Stimulated activated CD8-positive, alpha-beta memory T cell treated with anti-CD3 and anti-CD28 coated beads, Interleukin-15, amount 100 ng/mL, for 24 hours (primary cell): Measurements from ENCODE around the gene ZNF385B.
"Not testable (repeated sequence)": the region's sequence is repeated elsewhere in the genome, so short reads cannot be mapped to it uniquely, and the experiment has no call there.

Experiments used
- DNase-seq: peaks from one replicate; pipeline ENCODE4 v3.0.0-alpha.2; 2020; ENCODE audit warnings: low read depth

Gene ZNF385B

DNA sequence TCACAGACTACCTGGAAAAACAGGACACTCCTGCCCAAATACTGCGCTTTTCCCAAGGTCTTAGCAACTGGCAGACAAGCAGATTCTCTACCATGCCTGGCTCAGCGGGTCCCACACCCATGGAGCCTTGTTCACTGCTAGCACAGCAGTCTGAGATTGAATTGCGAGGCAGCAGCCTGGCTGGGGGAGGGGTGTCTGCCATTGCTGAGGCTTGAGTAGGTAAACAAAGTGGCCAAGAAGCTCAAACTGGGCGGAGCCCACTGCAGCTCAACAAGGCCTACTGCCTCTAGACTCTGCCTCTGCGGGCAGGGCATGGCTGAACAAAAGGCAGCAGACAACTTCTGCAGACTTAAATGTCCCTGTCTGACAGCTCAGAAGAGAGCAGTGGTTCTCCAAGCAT lies 231.6 kb downstream of the ZNF385B start:
- not testable (repeated sequence) for DNase-seq

DNA sequence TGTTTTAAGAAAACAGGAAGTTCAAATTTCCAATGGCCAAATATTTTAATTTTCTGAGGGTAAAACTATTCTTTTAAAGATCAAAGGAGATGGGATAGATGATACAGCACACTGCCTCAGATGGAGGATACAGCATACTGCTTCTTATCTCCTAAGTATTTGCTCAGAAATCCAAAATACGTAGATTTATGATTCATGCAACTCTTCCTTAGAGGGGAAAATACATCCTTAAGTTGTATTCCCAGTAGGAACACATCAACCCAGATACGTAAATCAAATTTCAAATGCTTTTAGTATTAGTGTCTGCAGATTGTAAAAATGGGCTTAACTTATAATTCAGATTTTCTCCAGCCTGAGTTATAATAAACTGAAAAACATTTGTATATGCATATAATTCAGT lies 235.2 kb downstream of the ZNF385B start:
- no peak for DNase-seq

GRCh38 chr2:179622635-179623300 lies 238.6 kb downstream of the ZNF385B start:
- no peak for DNase-seq

GRCh38 chr2:179622112-179622511 lies 239.3 kb downstream of the ZNF385B start:
- no peak for DNase-seq

DNA sequence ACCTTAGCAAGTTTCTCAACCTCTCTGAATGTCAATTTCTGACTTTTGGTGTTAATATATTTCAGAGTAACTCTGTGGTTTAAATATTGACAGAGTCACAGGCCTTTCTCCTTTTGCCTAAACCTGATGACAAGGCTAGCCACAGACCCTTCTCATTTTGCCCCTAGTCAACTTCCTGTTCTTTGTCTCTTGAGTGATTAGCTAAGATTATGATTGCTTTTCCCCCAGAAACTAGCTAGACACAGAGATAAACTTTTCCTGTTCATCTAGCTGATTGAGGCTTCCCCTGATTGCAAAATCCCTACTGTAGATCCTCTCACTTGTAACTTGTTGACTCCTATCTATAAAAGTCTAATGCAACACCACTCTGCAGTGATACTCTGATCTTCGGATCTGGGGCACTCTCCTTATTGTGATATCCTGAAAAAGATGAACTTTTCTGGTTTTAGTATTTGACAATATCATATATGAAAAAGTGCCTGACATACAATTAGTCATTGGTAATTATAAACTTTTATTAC lies 241.4 kb downstream of the ZNF385B start:
- DNase-seq = no peak

DNA sequence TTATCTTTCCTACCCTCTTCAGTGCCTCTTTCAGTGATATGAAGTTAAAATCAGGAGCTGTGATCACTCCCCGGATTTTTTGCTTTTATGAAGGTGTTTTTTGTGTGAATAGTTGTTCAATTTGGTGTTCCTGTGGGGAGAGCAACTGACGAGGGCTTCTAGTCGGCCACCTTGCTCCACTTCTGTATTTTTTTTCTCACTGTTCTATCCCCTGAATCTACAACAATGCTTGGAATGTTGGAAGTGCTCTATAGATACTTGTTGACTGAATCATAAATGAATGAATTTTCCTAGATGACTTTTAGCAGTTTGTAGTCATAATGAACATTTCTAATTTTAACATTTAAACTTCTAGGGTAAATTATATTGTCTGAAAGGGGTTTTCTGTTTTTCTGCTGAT lies 247.3 kb downstream of the ZNF385B start:
- no peak for DNase-seq

- DNase-seq = no peak
Observed at GRCh38 chr2:179613701-179614100, 247.7 kb downstream of the ZNF385B start.

DNA sequence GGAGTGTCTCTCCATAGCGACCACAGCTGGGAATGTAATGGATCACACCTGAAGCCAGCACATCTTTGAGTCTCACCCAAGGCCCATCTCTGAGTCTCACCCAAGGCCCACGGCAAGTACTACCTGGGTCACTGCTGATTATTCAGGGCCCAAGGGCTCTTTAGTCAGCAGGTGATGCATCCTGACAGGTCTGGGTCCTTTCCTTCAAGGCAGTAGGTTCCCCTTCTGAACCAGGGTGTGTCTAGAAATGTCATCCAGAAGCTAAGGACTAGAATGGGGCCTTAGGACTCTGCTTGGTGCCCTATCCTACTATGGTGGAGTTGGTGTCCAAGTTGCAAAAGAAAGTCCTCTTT lies 248.1 kb downstream of the ZNF385B start:
- no peak for DNase-seq

GRCh38 chr2:179612591-179613298 lies 248.7 kb downstream of the ZNF385B start:
- DNase-seq = no peak

DNA sequence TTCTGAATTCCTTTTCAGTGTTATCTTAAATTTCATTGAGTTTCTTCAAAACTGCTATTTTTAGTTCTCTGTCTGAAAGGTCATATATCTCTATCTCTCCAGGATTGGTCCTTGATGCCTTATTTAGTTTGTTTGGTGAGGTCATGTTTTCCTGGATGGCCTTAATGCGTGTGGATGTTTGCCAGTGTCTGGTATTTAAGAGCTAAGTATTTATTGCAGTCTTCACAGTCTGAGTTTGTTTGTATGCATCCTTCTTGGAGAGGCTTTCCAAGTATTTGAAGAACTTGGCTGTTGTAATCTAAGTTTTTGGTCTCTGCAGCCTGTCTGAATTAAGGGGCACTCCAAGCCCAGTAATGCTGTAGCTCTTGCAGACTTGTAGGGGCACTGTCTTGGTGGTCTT lies 249.3 kb downstream of the ZNF385B start:
- DNase-seq = no peak

DNA sequence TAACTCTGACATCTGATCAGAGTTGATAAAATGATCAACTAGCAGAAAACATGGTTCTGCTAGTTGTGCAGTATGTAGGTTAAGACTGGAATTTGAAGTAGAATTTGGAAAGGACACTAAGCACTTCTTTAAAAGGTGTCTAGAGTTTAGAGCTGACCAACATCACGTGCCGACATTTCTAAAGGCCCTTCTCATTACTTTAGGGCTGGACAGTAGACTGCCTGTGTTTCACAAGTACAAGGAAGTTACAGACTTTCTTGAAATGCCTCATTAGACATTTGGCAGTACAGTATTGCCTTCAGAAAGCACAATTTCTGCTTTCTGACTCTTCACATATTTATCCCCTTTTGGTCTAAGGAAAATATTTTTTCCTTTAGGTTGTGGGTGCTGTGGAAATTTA lies 255.3 kb downstream of the ZNF385B start:
- DNase-seq = no peak

DNA sequence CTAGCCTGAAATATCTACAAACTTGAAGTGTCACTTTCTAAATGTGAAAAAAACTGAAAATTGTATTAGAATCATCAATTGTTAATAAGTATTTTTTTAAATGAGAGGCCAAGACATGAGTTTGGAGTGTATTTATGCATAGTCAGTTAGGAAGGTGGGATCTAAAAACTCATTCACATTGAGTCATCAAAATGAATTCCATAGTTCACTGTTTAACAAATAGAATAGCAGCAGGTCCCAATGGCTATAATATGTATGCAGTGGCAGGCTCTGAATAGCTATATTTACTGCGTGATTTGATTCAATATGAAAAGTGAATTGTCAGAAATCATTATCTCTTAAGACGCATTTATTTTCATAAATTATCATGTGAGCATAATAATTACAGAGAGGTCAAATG lies 256.1 kb downstream of the ZNF385B start:
- DNase-seq = no peak

DNA sequence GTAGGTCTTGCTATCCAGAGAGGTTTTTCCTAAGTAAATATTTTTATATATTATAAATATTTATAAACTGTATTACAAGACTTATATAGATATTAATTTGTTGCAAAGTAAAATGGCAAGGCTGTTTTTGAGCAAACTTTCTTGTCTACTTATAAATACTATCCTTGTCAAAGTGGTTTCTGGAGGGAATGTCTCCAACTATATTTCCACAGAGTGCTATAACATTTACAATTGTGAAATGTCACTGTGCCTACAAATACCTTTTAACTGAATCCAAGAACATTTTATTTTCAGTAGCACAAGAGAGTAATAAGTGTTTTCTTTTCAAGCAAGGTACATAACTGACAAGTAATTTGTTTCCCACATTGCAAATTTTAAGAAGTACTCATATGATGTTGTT lies 256.8 kb downstream of the ZNF385B start:
- DNase-seq = no peak

DNA sequence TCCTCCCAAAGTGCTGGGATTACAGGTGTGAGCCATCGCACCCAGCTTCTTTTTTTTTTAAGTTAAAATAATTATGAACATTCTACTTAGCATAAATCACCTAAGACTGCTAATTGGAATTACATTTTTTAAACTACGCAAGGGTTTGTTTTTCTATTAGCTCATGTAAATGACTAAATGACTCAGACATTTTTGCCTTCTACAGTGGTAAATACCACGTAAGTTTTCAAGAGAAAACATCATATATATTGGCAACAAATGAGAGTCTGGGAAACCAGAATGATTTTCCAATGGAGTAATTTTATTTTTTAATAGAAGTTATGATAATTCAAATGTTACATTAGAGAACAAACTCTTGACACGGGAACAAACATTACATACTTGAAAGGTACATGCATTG lies 259.0 kb downstream of the ZNF385B start:
- no peak for DNase-seq

- no peak for DNase-seq
Observed at GRCh38 chr2:179596018-179596417, 265.4 kb downstream of the ZNF385B start.

- DNase-seq = no peak
Observed at GRCh38 chr2:179595284-179595683, 266.1 kb downstream of the ZNF385B start.

GRCh38 chr2:179594268-179595112 lies 266.9 kb downstream of the ZNF385B start:
- no peak for DNase-seq

GRCh38 chr2:179593323-179593722 lies 268.1 kb downstream of the ZNF385B start:
- no peak for DNase-seq

- no peak for DNase-seq
Observed at GRCh38 chr2:179592167-179592936, 269.1 kb downstream of the ZNF385B start.

GRCh38 chr2:179591690-179592089 lies 269.7 kb downstream of the ZNF385B start:
- DNase-seq = no peak

DNA sequence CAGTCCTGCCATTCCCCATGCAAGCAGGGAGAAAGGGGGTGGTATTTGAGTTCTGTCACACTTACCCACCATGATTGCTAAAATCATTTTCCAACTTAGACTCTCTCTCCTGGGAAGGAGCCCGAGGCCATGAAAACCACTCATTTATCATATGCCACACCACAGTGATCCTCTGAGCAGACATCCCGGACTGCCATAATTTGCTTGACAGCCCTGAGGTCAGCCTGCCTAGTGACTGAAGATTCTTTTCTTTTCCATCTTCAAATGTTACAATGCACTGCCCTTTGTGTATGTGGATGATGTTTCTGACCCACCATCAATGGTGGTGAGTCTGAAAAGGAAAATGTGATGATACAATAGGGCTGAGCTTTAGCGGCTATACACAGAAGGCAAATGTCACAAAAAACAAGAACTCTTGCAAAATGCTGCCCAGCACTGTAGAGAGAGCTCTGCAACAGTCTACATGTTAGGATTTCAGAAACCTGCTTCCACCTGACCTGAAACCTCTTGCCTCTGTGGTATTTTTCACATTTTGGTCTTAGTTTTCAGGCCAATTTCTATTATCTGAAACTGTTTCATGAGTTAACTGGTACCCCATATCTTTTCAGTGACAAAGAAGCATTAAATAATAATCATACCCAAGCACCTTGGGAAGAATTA lies 272.8 kb downstream of the ZNF385B start:
- DNase-seq = no peak

DNA sequence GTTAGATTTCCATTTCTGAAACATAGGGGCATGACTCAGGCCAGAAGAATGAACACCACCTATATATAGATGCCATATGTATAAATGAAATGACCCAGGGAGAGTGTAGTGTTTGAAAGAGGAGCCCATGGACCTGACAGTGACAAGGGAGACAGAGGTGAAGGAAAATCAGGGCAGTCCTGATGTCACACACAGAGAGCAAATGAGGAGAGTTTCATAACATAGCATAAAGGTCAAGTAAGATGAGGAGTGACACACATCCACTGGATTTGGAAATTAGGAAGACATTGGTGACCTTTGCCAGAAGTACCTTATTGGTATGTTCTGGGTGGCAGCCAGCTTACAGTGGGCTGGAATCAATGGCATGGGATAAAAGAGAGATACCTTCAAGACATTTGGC lies 276.7 kb downstream of the ZNF385B start:
- no peak for DNase-seq
